HG02642 (cell line): Measurements from ENCODE around the gene SPATA2L.

ENCODE experiments used
- ATAC-seq: cut with Tn5 transposase; IDR thresholded peaks from one replicate; pipeline ENCODE4 v1.9.1; 2021; ENCODE audit warnings: mild to moderate bottlenecking; ENCODE audit not compliant: unreplicated experiment, poor library complexity

Gene SPATA2L

DNA sequence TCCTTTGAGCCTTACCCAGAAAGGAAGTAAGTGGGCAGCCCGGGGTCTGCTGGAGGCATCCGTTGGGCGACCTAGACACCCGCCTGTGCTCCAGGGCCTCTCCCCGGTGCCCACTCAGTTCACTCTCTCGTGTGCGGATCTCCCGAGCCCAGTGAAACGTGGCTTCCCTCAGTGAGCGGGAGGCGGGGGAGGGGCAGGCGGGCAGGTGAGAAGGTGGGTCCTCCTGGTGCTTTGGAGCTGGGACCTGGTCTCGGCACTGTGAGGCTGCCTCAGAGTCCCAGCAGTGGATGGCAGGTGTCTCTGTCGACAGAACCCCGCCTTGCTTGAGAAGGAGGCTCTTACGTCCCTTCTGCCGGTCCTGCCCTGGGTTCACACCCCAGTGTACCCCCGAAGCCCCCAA lies 27.8 kb upstream of the SPATA2L start:
- ATAC-seq, result no peak

DNA sequence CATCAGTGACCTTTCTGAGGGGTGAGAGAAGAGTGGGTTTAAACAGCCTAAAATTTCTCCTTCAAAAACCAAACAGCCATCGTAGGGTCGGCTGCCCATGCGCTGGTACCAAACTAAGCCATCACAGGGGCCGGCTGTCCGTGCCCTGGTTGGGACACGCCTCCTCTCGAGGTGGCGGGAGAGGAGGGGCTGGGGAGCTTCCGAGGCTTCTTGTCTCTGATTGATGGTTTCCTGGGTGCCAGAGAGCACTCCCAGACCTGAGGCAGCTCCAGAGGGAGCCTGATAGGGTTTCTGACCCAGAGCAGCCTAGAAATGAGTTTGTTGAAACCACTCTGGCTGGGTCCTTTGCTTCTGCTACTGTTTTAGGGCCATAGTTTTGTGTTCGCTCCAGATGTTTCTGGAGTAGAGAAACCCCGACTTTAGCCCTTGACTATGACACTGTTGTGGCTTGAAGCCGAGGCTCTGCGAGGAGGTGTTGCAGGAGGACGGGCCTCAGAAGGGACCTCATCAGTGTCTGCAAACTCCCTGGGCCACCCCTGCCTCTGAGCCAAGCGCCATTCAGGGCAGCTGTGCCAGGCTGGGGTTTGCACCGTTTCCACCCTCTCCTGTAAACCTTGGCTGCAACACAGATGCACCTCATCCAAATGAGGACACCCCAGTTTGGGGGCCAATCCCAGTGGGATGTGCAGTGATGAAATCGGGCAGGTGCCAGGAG lies 26.1 kb upstream of the SPATA2L start:
- no peak for ATAC-seq

DNA sequence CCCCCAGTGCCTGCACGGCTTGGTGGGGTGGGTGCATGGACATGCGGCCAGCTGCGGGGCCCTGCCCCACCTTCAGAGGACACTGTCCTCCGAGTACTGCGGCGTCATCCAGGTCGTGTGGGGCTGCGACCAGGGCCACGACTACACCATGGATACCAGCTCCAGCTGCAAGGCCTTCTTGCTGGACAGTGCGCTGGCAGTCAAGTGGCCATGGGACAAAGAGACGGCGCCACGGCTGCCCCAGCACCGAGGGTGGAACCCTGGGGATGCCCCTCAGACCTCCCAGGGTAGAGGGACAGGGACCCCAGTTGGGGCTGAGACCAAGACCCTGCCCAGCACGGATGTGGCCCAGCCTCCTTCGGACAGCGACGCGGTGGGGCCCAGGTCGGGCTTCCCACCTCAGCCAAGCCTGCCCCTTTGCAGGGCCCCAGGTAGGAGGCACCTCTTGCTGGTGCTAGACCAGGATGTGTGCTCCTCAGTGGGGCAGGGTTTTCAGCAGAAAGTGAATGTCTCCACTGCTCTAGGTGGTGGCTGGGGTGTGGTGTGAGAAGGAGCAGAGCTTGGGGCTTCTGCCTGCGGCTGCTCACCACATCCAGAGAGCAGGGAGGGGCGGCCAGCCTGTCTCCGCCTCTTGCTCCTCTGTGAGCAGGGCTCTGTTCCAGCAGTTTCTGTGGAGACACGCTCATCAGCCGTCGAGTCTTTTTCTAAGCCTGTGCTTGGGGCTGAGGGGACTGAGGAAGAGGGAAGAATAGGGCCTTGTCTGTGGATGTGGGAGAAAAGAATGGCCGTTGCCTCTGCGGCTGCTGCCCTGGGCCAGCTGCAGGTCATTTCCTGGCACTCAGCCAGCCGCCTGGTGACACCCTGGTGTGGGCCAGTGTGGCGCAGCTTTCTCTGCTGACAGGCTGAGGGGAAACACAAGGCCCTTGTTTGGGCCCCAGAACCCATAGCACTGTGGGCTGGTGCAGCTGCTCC lies 22.1 kb upstream of the SPATA2L start:
- ATAC-seq, result no peak

DNA sequence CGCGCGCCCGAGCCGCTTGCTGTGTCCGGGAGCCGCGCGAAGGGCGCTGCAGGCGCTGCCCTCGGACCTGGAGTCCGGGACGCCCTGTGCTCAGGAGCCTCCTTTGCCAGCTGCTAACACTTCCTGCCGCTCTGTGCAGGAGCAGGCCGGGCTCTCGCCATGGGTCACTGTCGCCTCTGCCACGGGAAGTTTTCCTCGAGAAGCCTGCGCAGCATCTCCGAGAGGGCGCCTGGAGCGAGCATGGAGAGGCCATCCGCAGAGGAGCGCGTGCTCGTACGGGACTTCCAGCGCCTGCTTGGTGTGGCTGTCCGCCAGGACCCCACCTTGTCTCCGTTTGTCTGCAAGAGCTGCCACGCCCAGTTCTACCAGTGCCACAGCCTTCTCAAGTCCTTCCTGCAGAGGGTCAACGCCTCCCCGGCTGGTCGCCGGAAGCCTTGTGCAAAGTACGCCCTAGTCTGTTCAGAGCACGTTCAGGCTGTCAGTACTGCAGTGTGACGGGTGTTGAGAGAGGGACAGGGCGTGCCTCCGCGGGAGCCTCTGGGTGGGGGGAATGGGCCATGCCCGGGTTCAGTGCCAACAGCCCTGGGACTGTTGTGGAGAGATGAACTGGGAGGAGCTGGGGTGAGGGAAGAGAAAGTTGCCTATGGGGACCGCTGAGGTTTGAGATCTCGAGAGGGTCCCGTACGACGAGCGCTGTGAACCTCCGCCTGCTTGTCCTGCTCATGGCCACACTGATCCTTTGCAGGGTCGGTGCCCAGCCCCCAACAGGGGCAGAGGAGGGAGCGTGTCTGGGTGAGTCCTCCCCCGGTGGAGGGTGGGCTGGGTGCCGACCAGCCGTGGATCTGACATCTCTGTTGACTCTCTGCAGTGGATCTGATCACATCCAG lies 21.1 kb upstream of the SPATA2L start:
- ATAC-seq, result no peak

DNA sequence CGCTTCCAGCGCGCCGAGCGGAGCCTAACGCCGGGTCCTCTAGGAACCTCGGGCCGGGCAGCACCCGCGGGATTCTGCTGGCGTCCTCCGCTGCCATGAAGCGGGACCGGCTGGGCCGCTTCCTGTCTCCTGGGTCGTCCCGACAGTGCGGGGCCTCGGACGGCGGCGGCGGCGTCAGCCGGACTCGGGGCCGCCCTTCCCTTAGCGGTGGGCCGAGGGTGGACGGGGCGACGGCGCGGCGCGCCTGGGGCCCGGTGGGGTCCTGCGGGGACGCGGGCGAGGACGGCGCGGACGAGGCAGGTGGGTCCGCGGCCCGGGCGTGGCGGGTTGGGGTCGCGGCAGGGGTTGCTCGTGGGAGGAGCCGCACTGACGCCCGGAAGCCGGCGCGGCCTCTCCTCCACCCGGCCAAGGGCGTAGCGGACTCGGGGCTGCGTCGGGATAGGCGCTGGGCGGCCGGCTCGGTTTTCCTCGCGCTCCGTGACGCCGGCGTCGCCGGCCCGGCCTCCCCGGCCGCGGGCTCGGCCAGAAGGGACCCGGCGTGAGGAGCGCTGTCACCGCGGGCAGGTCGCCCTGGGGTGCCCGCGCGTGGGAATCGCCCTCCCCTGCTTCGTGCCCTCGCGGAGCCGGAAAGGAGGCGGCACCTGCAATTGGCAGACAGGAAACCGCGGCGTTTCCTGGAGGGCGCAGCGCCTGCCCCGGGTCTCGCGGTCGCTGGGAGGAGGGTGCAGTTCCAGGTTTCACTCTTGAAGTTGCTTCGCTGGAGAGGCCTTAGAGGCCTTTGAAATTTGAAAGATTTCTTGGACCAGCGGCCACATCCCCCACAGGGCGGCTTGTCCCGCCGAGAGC lies 20.3 kb upstream of the SPATA2L start:
- peak; percentile 34 for ATAC-seq

DNA sequence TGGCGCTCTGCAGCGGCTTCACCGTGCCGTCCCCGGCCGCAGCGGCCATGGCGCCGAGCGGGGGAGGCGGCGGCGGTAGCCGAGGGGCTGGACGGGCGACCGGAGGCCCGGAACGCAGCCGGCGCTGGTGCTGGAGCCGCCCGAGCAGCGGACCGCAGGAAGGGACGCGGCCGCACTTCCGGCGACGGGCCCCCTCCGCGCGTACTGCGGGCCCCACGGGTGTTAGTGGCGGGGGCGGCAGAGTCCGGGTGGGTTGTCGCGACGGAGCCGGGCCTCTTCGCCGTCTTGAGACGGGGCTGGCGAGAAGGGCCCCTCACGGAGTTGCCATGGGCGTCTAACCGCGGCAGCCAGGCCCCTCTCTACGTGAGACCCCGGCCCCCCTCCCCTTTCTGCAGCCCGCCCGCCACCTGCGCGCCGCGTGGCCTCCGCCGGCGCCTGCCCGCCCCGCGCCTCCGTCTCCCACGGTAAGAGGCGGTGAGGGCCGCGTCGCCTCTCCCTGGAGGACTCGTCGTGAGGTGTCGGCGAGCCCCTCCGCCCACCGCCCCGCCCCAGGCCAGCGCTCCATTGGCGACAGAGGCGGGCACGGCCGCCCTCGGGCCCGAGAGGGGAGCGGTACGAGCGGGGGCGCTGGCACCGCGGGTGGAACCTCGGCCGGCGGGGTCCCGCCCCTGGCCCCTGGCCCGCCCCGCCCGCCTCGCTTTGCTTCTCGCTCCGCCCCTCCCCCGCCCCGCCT lies 19.5 kb upstream of the SPATA2L start, which contains the start of the genes VPS9D1 and ZNF276:
Gene VPS9D1 (minus strand): TSS at position 86 of the 733 bp plus-strand sequence. CDS start 37 bp downstream, at position 49.
Gene ZNF276 (plus strand): TSS at position 725 of the 733 bp plus-strand sequence. CDS start 104 bp downstream, outside the sequence.
- ATAC-seq, result peak; percentile 58

DNA sequence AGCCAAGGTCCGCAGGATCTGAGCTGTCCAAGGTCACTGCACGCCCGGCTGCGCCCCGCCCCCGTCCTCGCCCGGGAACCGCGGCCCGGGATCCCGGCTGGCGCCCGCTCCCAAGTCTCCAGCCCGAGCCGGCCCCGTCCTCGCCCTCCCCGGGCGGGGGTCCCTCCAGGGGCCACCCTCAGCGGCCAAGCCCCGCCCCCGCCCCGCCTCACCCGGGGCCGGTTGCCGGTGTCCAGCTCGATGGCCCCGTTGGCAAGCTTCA lies 19.0 kb upstream of the SPATA2L start:
- peak; percentile 29 for ATAC-seq

DNA sequence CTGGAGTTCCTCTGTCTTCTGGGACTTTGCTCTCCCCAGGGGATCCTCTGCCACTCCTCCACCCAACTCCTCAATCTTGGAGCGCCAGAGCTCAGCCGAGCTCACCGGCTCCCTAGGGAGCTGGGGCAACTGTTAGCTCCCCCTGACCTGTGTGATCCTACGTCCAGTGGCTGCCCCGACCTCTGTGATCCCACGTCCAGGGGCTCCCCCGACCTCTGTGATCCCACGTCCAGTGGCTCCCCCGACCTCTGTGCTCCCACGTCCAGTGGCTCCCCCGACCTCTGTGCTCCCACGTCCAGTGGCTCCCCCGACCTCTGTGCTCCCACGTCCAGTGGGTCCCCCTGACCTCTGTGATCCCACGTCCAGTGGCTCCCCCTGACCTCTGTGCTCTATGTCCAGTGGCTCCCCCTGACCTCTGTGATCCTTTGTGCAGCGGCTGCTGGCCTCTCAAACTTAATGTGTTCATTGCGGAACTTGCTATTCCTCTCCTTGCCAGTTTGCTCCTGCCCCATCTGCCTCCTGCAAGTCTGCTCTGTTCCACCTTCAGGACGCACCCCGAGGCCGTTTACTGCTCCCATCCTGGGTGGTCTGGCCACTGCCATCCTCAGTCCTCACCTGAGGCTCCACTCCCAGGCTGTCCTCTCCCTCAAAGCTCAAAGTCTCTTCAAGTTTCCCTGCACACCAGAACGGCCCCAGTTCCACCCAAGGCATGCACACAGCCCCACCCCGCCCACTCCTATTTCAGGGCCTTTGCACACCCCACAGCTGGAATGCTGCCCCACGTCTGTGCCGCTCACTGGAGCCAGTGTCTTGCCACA lies 16.4 kb upstream of the SPATA2L start:
- no peak for ATAC-seq

DNA sequence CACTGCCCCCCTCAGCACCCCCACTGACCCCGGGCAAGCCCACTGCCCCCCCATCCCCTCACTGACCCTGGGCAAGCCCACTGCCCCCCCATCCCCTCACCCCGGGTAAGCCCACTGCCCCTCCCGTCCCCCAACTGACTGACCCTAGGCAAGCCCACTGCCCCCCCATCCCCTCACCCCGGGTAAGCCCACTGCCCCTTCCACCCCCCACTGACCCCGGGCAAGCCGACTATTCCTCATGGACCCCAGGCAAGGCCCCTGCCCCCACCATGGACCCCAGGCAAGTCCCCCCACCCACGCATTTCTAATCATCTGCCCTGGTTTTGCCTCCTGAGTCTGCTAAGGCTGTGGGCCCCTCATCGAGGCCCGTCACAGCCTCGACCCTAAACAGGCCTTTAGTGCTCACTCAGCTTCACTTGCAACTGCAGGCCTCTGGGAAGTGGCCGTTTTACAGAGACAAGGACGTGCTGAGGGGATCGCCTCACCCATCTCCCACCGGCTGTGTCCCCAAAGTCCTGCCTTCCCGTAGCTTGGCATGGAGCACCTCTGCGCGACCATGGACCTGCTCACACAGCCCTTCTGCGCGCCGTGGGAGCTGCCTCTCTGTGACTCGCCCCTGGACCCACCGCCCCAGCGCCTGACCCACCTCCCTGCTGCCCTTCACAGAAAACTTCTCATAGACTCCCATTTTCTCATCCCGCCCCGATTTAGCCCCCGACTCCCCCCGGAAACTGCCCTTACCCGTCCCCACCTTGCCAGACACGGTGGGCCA lies 15.6 kb upstream of the SPATA2L start:
- no peak for ATAC-seq

DNA sequence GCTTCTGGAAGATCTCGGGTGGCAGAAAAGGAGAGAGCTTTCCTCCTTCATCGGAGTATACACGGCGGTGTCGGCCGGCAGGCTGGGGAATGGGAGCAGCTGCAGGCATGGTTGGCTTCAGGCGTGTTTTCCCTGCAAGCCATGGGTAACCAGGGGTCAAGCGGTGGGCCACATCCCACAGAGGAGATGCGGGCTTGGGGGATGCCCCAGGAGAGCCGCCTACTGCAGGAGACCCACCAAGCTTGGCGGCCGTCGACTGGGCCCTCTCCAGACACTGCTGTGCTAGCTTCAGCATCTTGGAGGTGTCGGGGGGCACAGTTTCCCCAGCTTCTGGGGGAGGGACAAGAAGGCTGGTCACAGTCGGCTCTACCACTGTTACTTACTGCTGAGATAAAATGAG lies 15.0 kb upstream of the SPATA2L start:
- ATAC-seq, result no peak

DNA sequence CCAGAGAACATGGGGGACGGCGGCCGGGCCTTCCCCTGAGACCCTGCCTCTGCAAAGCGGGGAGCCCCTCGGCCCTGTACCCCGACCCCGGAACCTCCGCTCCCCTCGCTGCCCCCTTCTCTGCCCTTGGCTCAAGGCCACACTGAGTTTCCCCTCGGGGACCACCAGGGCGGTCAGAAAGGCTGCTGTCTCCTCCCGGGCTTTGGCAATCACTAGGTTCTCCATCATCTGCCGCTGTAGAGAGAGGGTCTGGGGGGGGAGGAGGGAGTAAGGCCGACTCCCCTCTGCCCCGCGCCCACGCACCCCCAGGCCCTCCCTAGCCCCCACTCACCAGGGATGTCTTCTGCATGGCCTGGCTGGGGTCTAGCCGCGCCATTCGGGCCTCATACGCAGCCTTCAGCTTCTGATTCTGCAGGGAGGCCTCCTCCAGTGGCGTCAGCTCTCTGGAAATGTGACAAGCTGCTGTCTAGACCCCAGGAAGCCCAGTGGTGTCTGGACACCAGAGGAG lies 10.8 kb upstream of the SPATA2L start:
- ATAC-seq, result no peak

DNA sequence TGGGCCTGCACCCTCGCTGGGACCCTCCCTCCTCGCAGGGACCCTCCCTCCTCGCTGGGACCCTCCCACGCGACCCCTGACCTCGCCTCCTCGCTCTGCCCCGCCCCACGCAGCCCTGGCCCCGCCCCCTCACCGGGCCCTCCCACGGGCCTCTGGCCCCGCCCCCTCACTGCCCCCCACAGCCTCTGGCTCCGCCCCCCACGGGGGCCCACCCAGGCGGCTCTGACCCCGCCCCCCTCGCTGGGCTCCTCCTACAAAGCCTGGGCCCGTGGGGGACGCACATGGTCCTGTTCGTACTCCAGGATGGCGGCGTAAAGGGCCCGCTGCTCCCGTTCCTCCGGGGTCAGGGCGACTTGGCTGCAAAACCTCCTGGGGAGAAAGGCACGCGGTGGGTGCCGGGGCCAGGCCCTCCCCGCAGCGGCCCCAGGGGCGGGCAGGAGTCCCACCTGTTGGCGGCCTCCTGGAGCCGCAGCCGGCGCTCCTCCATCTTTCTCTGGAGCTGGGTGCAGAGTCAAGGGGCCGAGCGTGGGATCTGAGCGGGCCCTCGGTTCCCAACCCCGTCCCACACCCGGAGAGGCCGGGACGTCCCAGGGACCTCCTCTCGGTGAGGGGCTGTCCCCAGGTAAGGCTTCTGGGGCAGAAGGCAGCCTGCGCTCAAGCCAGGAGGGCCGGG lies 10.2 kb upstream of the SPATA2L start:
- peak; percentile 60 for ATAC-seq

DNA sequence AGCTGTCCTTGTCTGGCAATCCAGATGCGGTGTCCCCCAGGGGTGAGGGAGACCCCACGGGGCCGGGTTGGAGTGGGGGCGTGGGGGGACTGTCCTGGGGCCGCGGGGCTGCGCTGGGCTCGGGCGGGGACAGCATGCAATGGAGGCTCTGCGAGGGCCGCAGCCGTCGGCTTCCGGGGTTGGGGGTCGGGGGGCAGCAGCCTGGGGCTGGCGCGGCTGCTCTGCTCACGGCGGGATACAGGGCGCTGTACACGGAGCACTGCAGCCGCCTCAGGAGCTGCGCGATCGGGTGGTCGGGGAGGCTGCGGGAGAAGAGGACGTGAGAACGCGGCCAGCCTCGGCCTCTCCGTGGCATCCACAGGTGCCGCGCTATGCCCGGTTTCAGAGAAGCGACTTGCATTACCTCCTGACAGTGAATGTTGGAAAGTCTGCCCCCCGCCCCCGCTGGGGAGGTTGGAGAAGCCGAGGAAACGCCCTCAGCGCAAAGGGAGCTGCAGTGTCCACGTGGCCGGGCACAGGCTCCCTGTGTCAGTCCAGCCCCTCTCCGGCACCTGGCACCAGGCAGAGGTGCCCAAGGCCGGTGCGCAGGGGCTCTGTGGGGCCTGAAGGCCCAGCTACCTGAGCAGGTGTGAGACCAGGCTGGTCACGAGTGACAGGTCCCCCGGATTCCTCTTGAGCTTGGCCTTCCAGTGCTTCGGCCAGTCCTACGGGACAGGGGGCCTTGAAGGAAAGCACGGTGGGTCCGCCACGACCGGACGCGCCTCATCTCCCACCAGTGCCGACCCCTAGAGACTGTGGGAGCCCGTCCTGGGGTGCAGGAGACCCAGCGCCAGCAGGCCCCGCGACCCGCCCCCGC lies 9.4 kb upstream of the SPATA2L start:
- ATAC-seq, result no peak

DNA sequence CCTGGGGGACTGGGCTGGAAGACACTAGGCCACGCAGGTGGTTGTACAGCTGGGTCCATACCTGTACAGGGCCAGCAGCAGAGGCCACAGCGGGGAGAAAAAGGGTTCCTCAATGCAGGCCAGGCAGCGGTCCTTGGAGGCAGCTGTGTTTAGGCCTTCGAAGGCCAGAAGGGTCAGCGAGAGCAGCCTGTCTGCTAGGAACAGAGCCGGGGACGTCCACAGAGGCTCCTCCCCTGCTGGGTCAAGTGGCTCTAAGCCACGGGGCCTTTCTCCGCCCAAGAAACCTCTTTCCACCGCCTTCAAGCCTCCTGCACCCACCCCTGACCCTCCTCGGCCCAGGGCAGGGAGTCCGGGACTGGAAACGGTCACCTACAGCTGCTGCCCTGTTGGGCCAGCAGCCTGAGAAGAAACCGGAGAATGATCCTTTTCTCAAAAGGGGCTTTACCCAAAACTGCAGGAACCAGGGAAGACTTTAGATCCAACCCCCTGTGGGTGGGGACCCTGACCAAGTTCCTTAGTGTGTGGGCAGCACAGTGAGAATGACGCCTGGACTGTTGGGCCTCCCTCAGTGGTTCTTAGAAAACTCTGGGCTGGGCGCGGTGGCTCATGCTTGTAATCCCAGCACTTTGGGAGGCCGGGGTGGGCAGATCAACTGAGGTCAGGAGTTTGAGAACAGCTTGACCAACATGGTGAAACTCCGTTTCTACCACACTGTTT lies 8.4 kb upstream of the SPATA2L start:
- ATAC-seq, result no peak

DNA sequence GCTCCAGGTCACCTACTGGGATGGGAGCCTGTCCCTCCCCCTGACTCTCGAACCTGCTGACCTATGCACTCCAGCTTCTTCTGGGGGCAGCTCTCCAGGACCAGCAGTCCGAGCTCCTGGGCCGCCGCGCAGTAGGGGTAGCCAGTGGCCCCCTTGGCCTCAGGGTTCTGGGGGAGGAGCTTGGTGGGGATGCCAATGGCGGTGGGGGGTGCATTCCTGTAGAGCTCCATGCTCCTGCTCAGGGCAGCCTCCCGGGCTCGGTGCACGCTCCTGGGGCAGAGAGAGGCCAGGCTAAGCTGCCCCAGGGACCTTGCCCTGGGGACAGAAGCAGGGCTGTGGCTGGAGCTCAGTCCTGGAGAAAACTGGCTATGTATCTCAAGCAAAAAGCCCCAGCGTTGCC lies 7.7 kb upstream of the SPATA2L start:
- no peak for ATAC-seq
